SHP77 treated with DMSO at 0.1 percent for 48 hours (cell line): Measurements from ENCODE around the gene ALKBH4.
"Not testable (repeated sequence)": the region's sequence is repeated elsewhere in the genome, so short reads cannot be mapped to it uniquely, and the experiment has no call there.

Experiments
- DNase-seq: peaks from one replicate; lab custom pipeline; 2025; lab: John Stamatoyannopoulos, UW

Gene ALKBH4

GRCh38 chr7:102427019-102427405 is 37.7 kb downstream of the ALKBH4 start:
- DNase-seq, result no peak

GRCh38 chr7:102426268-102427018 is 38.2 kb downstream of the ALKBH4 start:
- no peak for DNase-seq

- no peak for DNase-seq
Observed at GRCh38 chr7:102425639-102426267, 38.9 kb downstream of the ALKBH4 start.

- no peak for DNase-seq
Observed at GRCh38 chr7:102424787-102425218, 39.9 kb downstream of the ALKBH4 start.

- DNase-seq, result no peak
Observed at GRCh38 chr7:102424129-102424551, 40.5 kb downstream of the ALKBH4 start.

- no peak for DNase-seq
Observed at GRCh38 chr7:102421706-102422240, 42.9 kb downstream of the ALKBH4 start.

GRCh38 chr7:102418592-102418991 is 46.1 kb downstream of the ALKBH4 start:
- no peak for DNase-seq

GRCh38 chr7:102417105-102417504 is 47.6 kb downstream of the ALKBH4 start:
- DNase-seq, result no peak

GRCh38 chr7:102416406-102416805 is 48.3 kb downstream of the ALKBH4 start:
- no peak for DNase-seq

- no peak for DNase-seq
Observed at GRCh38 chr7:102415685-102416225, 48.9 kb downstream of the ALKBH4 start.

- DNase-seq, result no peak
Observed at GRCh38 chr7:102413611-102414010, 51.1 kb downstream of the ALKBH4 start.

GRCh38 chr7:102413091-102413490 is 51.6 kb downstream of the ALKBH4 start:
- DNase-seq, result no peak

- DNase-seq, result no peak
Observed at GRCh38 chr7:102412548-102412947, 52.1 kb downstream of the ALKBH4 start.

GRCh38 chr7:102410918-102411317 is 53.7 kb downstream of the ALKBH4 start:
- DNase-seq, result no peak

GRCh38 chr7:102410123-102410522 is 54.5 kb downstream of the ALKBH4 start:
- DNase-seq, result no peak

- DNase-seq, result no peak
Observed at GRCh38 chr7:102409340-102409739, 55.3 kb downstream of the ALKBH4 start.

GRCh38 chr7:102408530-102408929 is 56.1 kb downstream of the ALKBH4 start:
- DNase-seq, result not testable (repeated sequence)

- no peak for DNase-seq
Observed at GRCh38 chr7:102407910-102408309, 56.8 kb downstream of the ALKBH4 start.
